Measurements from ENCODE around the gene ARHGAP9. TPM values are rescaled to one million over a fixed set of nuclear protein-coding genes. Genes with fewer than 3 reads are reported as not detected.

ARHGAP9 gene
- total RNA-seq, 4 donors from 2014 or later = 3.2 to 6.3 (median 4.6) TPM

DNA sequence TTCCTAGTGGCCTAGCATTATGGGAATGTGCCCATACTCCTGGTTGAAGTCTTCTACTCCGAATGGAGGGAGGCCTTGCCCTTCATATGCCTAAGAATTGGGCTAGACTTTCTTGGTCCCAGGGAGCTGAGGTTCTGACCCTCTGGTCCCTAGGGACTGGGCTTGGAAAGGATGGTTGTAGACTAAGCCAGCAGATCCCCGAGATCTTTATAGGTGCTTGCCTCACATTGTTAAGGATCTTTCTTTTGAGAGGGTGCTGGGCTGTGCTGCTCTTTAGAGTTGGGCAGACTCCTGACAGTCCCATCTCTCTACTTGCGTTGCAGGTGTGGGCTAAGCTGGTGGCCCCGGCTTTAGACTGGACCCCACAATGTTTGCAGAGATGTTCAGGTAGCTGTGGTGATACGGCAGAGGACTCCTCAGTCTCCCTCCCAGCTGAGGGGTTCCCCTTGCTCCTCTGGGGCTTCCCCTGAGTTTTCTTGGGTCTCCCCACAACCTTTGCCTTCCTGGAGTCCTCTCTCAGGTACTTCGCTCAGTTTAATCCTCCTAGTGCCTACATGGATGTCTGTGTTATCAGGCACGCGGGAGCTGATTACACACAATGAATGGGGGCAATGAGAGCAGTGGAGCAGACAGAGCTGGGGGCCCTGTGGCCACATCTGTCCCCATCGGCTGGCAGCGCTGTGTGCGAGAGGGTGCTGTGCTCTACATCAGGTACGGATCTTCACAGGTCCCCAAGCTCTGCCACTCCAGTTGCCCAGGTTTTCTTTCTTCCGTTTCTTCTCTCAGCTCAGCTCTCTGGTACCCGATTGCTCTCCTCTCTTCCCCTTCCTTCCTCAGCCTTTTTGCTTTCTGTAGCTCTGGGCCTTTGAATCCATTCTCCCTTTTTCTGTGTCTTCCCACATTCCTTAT is 44.3 kb upstream of the ARHGAP9 start:
- peak overlapping the region; percentile 93 to 99 (median 98) for H3K27ac ChIP-seq
- peak overlapping the region in 2 of 3 donors; percentile 69 to 73 for H3K4me3 ChIP-seq (replicated peaks in 1 of 3)
- no peaks in the 10 kb centered on the region for H3K9me3 ChIP-seq
- H3K36me3 ChIP-seq = peaks cover 32 to 37% of the 10 kb centered on the region in 2 donors
- intact Hi-C loops (cut with DNase I) = no loop called here
- DNase-seq = no peak
- H3K4me1 ChIP-seq = peaks cover 32 to 43% of the 10 kb centered on the region in 2 donors
- no peak for TF ChIP-seq POLR2A (IDR thresholded peaks at IDR 0.05)
- TF ChIP-seq, protein P1, sequence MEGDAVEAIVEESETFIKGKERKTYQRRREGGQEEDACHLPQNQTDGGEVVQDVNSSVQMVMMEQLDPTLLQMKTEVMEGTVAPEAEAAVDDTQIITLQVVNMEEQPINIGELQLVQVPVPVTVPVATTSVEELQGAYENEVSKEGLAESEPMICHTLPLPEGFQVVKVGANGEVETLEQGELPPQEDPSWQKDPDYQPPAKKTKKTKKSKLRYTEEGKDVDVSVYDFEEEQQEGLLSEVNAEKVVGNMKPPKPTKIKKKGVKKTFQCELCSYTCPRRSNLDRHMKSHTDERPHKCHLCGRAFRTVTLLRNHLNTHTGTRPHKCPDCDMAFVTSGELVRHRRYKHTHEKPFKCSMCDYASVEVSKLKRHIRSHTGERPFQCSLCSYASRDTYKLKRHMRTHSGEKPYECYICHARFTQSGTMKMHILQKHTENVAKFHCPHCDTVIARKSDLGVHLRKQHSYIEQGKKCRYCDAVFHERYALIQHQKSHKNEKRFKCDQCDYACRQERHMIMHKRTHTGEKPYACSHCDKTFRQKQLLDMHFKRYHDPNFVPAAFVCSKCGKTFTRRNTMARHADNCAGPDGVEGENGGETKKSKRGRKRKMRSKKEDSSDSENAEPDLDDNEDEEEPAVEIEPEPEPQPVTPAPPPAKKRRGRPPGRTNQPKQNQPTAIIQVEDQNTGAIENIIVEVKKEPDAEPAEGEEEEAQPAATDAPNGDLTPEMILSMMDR (IDR thresholded peaks at IDR 0.05) = no peak
- WGBS, 2 donors = 66 to 76% methylated on average over 14 of the region's 14 CpGs
- no peaks in the 10 kb centered on the region for H3K27me3 ChIP-seq

DNA sequence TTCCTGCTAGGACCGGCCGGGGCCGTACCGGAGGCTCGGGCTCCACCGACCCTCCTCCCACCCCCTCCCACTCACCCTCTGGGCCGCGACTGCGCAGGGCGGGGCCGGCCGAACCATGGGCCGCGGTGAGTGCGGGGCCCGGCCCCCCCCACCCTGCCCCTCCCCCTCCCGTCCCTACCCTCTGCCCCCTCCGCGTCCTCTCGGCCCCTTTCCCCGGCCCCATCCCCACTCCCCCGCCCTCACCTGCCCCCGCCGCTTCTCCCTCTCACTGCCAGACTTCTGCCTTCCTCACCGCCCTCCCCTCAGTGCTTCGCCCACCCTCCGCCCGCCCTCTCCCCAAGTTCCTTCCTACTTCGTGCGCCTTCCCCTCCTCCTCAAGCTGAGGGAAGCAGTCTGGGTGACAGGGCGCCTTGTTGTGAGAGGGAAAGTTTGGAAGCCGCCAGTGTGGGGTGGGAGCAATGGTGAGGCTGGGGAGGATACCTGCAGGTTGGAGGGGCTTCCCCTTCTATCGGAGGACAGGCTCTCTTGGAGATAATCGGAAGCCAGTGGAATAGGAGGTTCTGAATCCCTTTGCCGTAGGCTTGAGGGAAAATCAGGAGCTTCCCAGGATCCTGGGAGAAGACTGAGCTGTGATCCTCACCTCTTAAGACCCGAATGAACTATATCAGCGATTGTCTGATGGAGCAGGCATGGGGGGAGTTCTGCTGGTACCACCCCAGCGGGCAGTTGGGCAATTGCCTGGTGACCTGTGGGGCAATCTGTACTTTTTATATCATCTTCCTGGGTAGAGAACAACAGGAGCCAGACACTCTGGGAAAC is 43.4 kb upstream of the ARHGAP9 start:
- H3K36me3 ChIP-seq = peaks cover 24 to 29% of the 10 kb centered on the region in 2 donors
- peak; percentile 53 to 71 for DNase-seq
- H3K27ac ChIP-seq = peak overlapping the region; percentile 93 to 99 (median 98)
- TF ChIP-seq POLR2A (IDR thresholded peaks at IDR 0.05) = no peak
- TF ChIP-seq, protein P1 (IDR thresholded peaks at IDR 0.05) = no peak
- no peaks in the 10 kb centered on the region for H3K9me3 ChIP-seq
- H3K4me3 ChIP-seq (replicated peaks in 1 of 3) = peak overlapping the region in 2 of 3 donors; percentile 69 to 73
- no peaks in the 10 kb centered on the region for H3K27me3 ChIP-seq
- peaks cover 41 to 51% of the 10 kb centered on the region in 2 donors for H3K4me1 ChIP-seq
- 0 to 3% methylated on average over 8 to 15 of the region's 38 CpGs for WGBS, 2 donors
- intact Hi-C loops (cut with DNase I) = no loop called here

DNA sequence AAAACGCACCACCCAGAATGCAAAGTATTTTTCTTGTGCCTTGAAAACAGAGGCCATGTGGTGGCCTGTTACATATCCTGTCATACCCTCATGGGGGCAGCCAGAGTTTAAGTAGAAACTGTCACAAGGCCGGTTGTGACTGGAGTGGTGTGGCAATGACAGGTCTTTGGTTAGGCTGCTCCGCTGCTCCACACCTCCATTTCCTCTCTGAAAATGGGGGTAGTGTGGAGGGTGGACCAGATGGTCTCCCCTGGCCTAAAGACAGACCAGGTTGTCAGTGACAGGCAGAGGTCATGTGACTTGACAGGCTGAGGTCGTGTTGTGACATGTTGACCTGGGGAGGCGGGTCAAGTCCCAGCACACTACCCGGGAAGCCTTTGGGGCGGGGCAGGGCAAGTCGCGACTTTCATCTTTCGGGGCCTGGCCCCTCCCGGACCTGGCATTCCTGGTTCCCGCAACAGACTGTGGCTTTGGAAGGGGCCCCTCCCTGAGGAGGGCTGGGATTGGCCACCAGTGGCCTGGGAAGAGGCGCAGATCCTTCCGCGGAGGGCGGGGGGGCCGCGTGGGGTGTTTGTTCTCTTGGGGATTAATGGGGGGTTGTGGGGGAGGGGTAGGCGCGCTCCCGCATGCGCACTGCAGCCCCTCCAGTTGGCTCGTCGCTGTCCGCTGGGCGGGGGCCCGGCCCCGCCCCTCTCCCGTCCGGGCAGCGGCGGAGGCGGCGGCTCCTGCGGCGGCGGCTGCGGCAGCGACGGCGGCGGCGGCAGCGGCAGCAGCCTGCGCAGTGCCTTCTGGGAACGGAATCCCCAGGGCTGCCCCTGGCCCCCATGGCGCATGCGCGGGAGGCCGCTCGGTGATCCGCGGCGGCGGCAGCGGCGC is 42.6 kb upstream of the ARHGAP9 start, which contains the start of gene MBD6:
Gene MBD6, plus strand, starts transcription at position 814 of the 876 bp plus-strand sequence. CDS start 1,480 bp downstream, outside the sequence.
- Histone ChIP-seq H3K4me3 (replicated peaks in 1 of 3) (peak within 1 kb of the TSS in 2 of 3 donors; percentile 69 to 73), H3K27ac (peak within 1 kb of the TSS; percentile 98 to 100 (median 99)), H3K27me3 (no peaks in the 10 kb centered on the region), H3K36me3 (peaks cover 17 to 22% of the 10 kb centered on the region in 2 donors), H3K4me1 (peaks cover 46 to 60% of the 10 kb centered on the region in 2 donors), H3K9me3 (no peaks in the 10 kb centered on the region)
- WGBS, 2 donors = 5 to 7% methylated on average over 10 to 13 of the region's 57 CpGs
- intact Hi-C loops (cut with DNase I) = no loop called here
- DNase-seq = peak; percentile 92 to 95
- TF ChIP-seq, protein P1 (IDR thresholded peaks at IDR 0.05) = no peak
- peak; percentile 57 to 64 for TF ChIP-seq POLR2A (IDR thresholded peaks at IDR 0.05)

DNA sequence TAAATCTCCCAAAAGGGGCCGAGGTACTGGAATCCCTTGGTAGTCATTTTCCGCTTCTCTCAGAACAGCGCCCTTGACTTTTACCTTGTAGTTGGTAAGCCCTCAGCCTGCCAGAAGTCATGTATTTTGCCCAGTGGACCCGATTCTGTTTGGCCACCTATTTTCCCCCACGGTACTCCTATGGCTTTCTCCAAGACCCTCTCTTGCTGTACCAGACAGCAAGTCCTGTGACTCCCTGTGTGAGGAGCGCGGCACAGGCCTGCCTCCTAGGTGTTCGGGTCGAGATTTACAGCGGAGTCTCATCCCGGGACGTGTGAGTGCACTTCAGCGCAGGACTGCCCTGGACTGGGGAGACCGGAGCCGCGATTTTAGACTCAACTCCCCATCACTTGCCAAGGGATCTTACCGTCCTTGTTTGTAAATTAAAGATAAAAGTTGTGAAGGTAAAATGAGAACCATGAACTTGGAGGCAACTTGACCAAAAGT is 41.9 kb upstream of the ARHGAP9 start:
- 37 to 38% methylated on average over 17 of the region's 17 CpGs for WGBS, 2 donors
- Histone ChIP-seq H3K27ac (peak overlapping the region; percentile 98 to 100 (median 99)), H3K36me3 (peaks cover 21 to 24% of the 10 kb centered on the region in 2 donors), H3K9me3 (no peaks in the 10 kb centered on the region), H3K4me1 (peaks cover 46 to 64% of the 10 kb centered on the region in 2 donors), H3K4me3 (replicated peaks in 1 of 3) (peak overlapping the region in 1 of 3 donors; percentile 69), H3K27me3 (no peaks in the 10 kb centered on the region)
- intact Hi-C loops (cut with DNase I) = no loop called here
- no peak for TF ChIP-seq POLR2A (IDR thresholded peaks at IDR 0.05)
- DNase-seq = peak; percentile 54 to 59
